GM21619 (cell line): ENCODE data around the gene MOB3B.

ENCODE experiments used
- ATAC-seq: cut with Tn5 transposase; IDR thresholded peaks from one replicate; pipeline ENCODE4 v1.9.1; 2021; ENCODE audit not compliant: unreplicated experiment

The MOB3B gene

GRCh38 chr9:27297050-27297449, 232.6 kb downstream of the MOB3B start, which contains the start of gene EQTN:
EQTN (minus strand) TSS chr9:27297150; CDS start chr9:27297055, 95 bp downstream.
- ATAC-seq: no peak

DNA sequence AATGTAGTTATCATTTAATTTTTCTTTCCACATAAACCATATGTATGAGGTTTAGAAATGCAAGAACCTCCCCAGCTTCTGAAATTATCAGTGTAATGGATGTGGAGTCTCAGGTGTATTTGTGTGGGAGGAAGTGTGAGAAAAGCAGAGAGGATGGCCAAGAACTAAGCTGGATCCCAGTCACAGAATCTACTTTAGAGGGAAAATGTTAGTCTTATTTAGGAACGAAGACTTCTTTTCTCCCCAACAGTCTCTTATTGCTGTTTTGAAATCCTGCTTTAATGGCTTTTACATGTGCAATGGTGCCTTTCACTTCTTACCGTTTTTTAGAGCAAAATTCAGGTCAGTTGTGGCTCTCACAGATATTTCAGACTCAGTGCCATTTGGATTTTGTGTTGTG, 235.6 kb downstream of the MOB3B start:
- no peak for ATAC-seq

- no peak for ATAC-seq
Measured at GRCh38 chr9:27292659-27293405, 236.8 kb downstream of the MOB3B start.

DNA sequence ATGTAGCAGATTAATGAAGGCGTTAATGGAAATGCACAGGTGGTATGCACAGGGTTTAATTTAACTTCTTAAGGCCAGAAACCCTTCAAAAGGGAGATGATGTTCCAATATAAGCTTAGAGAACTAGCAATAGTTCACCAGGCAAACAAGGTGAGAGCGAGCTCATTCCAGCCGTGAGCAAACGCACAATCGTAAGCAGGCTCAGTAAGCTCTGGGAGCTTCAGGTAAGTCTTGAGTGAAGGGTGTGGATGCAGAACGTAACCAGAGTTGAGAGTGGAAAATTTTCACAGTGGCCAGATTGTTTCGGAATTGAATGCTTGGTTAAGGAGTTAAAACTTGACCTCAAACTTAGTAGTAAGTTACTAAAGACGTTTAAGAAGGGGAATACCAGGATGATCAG, 238.3 kb downstream of the MOB3B start:
- ATAC-seq: no peak

DNA sequence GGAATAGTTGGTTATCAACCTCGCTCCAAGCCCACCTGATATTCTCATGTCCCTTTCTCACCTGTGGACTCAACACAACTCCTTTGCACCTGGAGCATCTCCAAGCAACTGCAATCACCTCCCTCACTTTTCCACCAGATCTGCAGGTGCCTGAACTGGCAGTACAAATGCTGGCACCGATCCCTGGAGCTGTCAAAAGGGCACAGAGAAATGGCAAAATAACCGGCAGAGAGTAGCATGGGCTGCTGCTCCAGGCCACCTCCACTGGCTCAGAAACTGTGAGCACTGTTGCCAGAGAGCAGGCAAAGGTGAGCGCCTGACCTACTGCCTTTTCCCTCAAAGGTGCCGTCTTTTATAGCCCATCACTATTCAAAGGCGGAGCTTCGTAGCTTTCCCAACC, 247.3 kb downstream of the MOB3B start:
- ATAC-seq: no peak

DNA sequence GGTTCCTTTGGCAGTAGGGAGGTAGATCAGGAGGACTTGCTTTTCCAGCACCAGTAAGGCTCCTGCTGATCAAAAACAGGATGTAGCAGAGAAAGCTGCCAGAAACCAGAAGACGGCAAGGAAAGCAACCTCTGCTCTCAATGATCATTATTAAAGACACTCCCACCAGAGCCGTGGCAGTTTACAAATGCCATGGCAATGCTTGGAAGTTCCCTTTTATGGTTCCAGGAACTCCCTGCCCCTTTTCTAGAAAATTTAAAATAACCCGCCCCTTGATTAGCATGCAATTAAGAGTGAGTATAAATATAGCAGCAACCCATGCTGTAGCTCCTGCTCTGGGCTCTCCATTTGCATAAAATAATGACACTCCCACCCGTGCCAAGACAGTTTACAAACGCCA, 248.8 kb downstream of the MOB3B start:
- no peak for ATAC-seq

DNA sequence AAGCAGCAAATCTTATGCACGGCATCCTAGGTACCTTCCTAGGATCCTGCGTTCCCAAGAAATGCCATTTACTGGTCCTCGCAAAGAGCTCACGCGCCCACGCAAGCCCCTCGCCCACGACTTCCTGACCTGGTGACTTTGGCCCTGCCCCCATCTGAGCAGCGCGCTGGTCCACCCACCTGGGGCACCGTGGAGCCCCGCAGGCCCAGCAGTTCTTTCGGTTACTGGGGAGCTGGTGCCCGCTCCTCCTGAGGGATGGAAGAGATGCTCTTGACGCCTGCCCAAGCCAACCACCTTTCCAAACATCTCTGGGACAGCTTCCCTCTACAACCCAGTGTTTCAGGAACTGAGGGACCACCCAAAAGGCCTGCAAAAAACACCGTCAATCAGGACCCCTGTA, 249.4 kb downstream of the MOB3B start:
- ATAC-seq: no peak

DNA sequence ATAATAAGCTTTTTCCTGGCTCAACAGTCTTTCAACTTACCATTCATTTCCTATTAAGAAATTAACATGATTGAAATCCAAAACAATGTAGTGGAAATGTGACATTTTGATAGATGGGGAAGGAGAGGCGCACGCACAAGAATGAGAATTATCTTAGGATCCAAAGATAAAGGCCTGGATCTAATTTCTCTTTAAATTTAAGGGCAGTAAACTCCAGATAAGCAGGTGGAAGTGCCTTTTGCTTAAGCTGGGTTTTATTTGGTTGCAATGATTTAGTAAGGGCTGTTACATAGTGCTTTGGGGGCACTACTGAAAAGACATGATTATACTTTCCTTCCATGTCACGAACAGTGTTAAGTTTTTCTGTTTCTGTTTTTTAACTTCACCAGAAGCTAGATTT, 250.0 kb downstream of the MOB3B start:
- ATAC-seq: no peak

- ATAC-seq: no peak
Measured at GRCh38 chr9:27278374-27278773, 251.2 kb downstream of the MOB3B start.

DNA sequence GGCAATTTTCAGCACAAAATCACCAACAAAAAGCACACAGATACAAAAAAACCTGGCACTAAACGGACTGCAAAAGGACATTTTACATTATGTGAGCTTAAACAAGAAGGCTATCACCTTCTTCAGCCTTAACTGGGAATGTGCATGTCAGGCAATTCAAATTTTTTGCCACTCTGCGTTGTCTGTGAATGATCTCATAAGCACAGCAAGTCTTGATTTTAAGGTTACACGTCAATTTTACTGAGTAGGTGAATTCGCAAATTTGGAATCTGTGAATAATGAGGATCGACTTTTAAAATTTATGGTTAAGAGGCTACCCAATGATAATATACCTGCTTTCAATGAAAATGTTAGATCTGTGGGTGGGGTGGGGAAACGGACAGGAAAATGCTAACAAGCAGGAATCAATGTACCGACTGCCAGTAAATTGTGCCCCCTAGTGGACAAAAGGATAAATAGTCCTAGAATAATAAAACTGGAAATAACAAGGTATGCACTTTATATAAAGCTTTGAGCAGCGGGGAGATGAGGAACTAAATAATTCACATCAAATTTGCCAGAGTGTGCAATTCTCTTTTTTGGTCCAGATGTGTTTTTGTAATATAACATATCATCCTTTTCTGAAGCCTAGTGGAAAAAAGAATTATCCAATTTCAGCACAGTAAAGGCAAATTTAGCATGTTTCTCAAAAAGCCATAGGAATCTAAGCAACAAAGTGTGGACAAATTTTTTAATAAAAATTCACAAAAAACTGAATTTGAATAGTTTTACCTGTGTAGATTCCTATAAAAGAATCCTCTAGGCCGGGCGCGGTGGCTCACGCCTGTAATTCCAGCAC, 253.2 kb downstream of the MOB3B start:
- ATAC-seq: peak; percentile 51
